Kidney epithelial cell (primary cell): ENCODE measurements around the gene CLEC19A. TPM values are rescaled to one million over a fixed set of nuclear protein-coding genes. Genes with fewer than 3 reads are reported as not detected.

Source experiments
- DNase-seq: peaks from one replicate; pipeline ENCODE4 v3.0.0-alpha.2; 2010; ENCODE audit warnings: low read depth
- H3K27me3 ChIP-seq: 2 replicates; pipeline ENCODE4 v1.6.0; 2011; ENCODE audit warnings: low read length; ENCODE audit not compliant: control insufficient read depth, insufficient read depth
- H3K36me3 ChIP-seq: 2 replicates; pipeline ENCODE4 v1.5.1; 2011; ENCODE audit warnings: low read length; ENCODE audit not compliant: control insufficient read depth, insufficient read depth
- H3K4me3 ChIP-seq: 2 replicates; pipeline ENCODE4 v1.5.1; 2011; ENCODE audit warnings: low read depth, mild to moderate bottlenecking, control low read depth, low read length
- CTCF ChIP-seq: IDR thresholded peaks from 2 replicates; pipeline ENCODE4 v1.5.1; 2011; ENCODE audit warnings: mild to moderate bottlenecking, moderate library complexity, low read length, control low read depth, inconsistent platforms; ENCODE audit not compliant: insufficient read depth, poor library complexity, severe bottlenecking
- total RNA-seq: library from RNA; depleted of rRNA; stranded (reverse); fragments of >200 nt; gene quantifications from 2 replicates; pipeline ENCODE4 v1.2.3, GENCODE V29; 2015

Gene CLEC19A
- total RNA-seq, 1 donor from 2014 or later, result not detected

GRCh38 chr16:19346335-19346922 lies 60.9 kb downstream of the CLEC19A start:
- Histone ChIP-seq H3K27me3 (no peaks in the 10 kb centered on the region), H3K4me3 (no peak overlapping the region), H3K36me3 (no peaks in the 10 kb centered on the region)
- TF ChIP-seq CTCF, result no peak
- no peak for DNase-seq

GRCh38 chr16:19348125-19348524 lies 62.6 kb downstream of the CLEC19A start:
- no peak for TF ChIP-seq CTCF
- Histone ChIP-seq H3K27me3 (no peaks in the 10 kb centered on the region), H3K36me3 (no peaks in the 10 kb centered on the region), H3K4me3 (no peak overlapping the region)
- DNase-seq, result no peak

GRCh38 chr16:19348578-19349315 lies 63.2 kb downstream of the CLEC19A start:
- Histone ChIP-seq H3K4me3 (no peak overlapping the region), H3K27me3 (no peaks in the 10 kb centered on the region), H3K36me3 (no peaks in the 10 kb centered on the region)
- TF ChIP-seq CTCF, result no peak
- no peak for DNase-seq

- no peak for TF ChIP-seq CTCF
- DNase-seq, result no peak
- H3K4me3 ChIP-seq, result no peak overlapping the region
- no peaks in the 10 kb centered on the region for H3K27me3 ChIP-seq
- no peaks in the 10 kb centered on the region for H3K36me3 ChIP-seq
Measured at GRCh38 chr16:19354371-19354770, 68.8 kb downstream of the CLEC19A start.

- Histone ChIP-seq H3K4me3 (no peak overlapping the region), H3K27me3 (no peaks in the 10 kb centered on the region), H3K36me3 (no peaks in the 10 kb centered on the region)
- no peak for DNase-seq
- no peak for TF ChIP-seq CTCF
Measured at GRCh38 chr16:19356024-19356952, 70.8 kb downstream of the CLEC19A start.
